Measurements from ENCODE around the gene SEC16B.
"Not testable (repeated sequence)": the region's sequence is repeated elsewhere in the genome, so short reads cannot be mapped to it uniquely, and the experiment has no call there.

GRCh38 chr1:177986281-177986680, 16.4 kb upstream of the SEC16B start:
- TF ChIP-seq, protein P1, sequence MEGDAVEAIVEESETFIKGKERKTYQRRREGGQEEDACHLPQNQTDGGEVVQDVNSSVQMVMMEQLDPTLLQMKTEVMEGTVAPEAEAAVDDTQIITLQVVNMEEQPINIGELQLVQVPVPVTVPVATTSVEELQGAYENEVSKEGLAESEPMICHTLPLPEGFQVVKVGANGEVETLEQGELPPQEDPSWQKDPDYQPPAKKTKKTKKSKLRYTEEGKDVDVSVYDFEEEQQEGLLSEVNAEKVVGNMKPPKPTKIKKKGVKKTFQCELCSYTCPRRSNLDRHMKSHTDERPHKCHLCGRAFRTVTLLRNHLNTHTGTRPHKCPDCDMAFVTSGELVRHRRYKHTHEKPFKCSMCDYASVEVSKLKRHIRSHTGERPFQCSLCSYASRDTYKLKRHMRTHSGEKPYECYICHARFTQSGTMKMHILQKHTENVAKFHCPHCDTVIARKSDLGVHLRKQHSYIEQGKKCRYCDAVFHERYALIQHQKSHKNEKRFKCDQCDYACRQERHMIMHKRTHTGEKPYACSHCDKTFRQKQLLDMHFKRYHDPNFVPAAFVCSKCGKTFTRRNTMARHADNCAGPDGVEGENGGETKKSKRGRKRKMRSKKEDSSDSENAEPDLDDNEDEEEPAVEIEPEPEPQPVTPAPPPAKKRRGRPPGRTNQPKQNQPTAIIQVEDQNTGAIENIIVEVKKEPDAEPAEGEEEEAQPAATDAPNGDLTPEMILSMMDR (conservative IDR thresholded peaks at IDR 0.05 in 1 of 2, IDR thresholded peaks at IDR 0.05 in 1 of 2; ENCODE audit: low read depth in 1 of 2, low read length in 2 of 2), result not testable (repeated sequence)
- not testable (repeated sequence) for TF ChIP-seq EZH2 (IDR thresholded peaks at IDR 0.05; ENCODE audit: low read length, missing control alignments)

Measured in fibroblast of lung (primary cell).